Suprapubic skin (tissue), 3 donors: ENCODE data around the gene POLR3F.

Experiments
- CTCF ChIP-seq, 2 donors: fragments of 200-600 bp in 1 of 2; fragments of 450-650 bp in 1 of 2; sonication (generic) in 1 of 2; IDR thresholded peaks; one replicate each; pipeline ENCODE4 v1.5.1; 2016 to 2019; ENCODE audit warnings: antibody characterized with exemption in 2 of 2, mild to moderate bottlenecking in 1 of 2, moderate library complexity in 1 of 2
- POLR2A ChIP-seq, 2 donors: fragments of 450-650 bp; IDR thresholded peaks; one replicate each; pipeline ENCODE4 v1.6.1; 2017; ENCODE audit warnings: antibody characterized with exemption in 2 of 2, mild to moderate bottlenecking in 2 of 2, moderate library complexity in 2 of 2

- TF ChIP-seq POLR2A (IDR thresholded peaks at IDR 0.05): no peak
- TF ChIP-seq CTCF (IDR thresholded peaks at IDR 0.05): no peak
These were observed 66.3 kb downstream of the POLR3F start for GRCh38 chr20:18533491-18533890.
